Spinal cord (tissue), 10 donors: ENCODE results near the gene FBL. TPM values are rescaled to one million over a fixed set of nuclear protein-coding genes. Genes with fewer than 3 reads are reported as not detected.

ENCODE experiments used
- DNase-seq, 6 donors: peaks; one replicate each; pipeline versions ENCODE4 v3.0.0 to v3.0.0-alpha.2; 2013 to 2015; ENCODE audit warnings: low spot score in 6 of 6, low read depth in 4 of 6
- H3K27ac ChIP-seq: one replicate; pipeline ENCODE4 v1.5.1; 2013; ENCODE audit warnings: low read depth, low read length, control low read depth
- H3K27me3 ChIP-seq: one replicate; pipeline ENCODE4 v1.6.1; 2013; ENCODE audit warnings: low read length; ENCODE audit not compliant: control insufficient read depth, insufficient read depth
- H3K36me3 ChIP-seq: one replicate; pipeline ENCODE4 v1.6.1; 2013; ENCODE audit warnings: low read length; ENCODE audit not compliant: control insufficient read depth, insufficient read depth
- H3K4me1 ChIP-seq: one replicate; pipeline ENCODE4 v1.6.1; 2013; ENCODE audit warnings: low read length; ENCODE audit not compliant: control insufficient read depth, insufficient read depth
- H3K4me3 ChIP-seq: one replicate; pipeline ENCODE4 v1.5.1; 2013; ENCODE audit warnings: low read depth, low read length, control low read depth
- H3K9me3 ChIP-seq: one replicate; pipeline ENCODE4 v1.6.1; 2013; ENCODE audit warnings: low read length; ENCODE audit not compliant: control insufficient read depth, insufficient read depth
- WGBS: methylation state at CpG from one replicate; pipeline ENCODE4 v1.1.5; 2013; ENCODE audit warnings: missing lambda C conversion rate; ENCODE audit not compliant: insufficient coverage; 5-methylcytosine and 5-hydroxymethylcytosine counted together
- polyA plus RNA-seq, 2 donors: library from polyadenylated mRNA; unstranded; fragments of 120-200 nt; gene quantifications; one replicate each; pipeline ENCODE4 v1.2.1, GENCODE V29; 2013; ENCODE audit not compliant: insufficient read length in 2 of 2
- total RNA-seq, 2 donors: library from RNA; depleted of rRNA in 1 of 2; stranded (reverse); fragments of 120-200 nt in 1 of 2; fragments of >200 nt in 1 of 2; gene quantifications; one replicate each; pipeline versions ENCODE4 v1.2.3 to v1.2.4, GENCODE V29; 2013 to 2014
- donor health status: healthy.

FBL gene
- total and polyA plus RNA-seq, 4 donors, result 98.0 to 148 (median 131) TPM

- H3K36me3 ChIP-seq, result peaks cover 4% of the 10 kb centered on the region
- WGBS, result 44% methylated on average over 16 of the region's 16 CpGs
- H3K4me3 ChIP-seq, result no peak overlapping the region
- no peaks in the 10 kb centered on the region for H3K27me3 ChIP-seq
- no peaks in the 10 kb centered on the region for H3K9me3 ChIP-seq
- no peak overlapping the region for H3K27ac ChIP-seq
- no peaks in the 10 kb centered on the region for H3K4me1 ChIP-seq
- DNase-seq, result no peak
These were observed 24.2 kb upstream of the FBL start for GRCh38 chr19:39870171-39870971.

GRCh38 chr19:39867952-39868351 is 21.8 kb upstream of the FBL start:
- no peak overlapping the region for H3K4me3 ChIP-seq

GRCh38 chr19:39867133-39867532 is 21.0 kb upstream of the FBL start:
- Histone ChIP-seq H3K4me3 (no peak overlapping the region), H3K36me3 (peaks cover 3% of the 10 kb centered on the region), H3K9me3 (no peaks in the 10 kb centered on the region), H3K4me1 (no peaks in the 10 kb centered on the region), H3K27me3 (no peaks in the 10 kb centered on the region), H3K27ac (no peak overlapping the region)
- DNase-seq, result no peak
- no CpG with 5 or more reads among the region's 2 CpGs for WGBS

More at GRCh38 chr19:39867952-39868351, 21.8 kb upstream of the FBL start:
- no CpG with 5 or more reads among the region's 6 CpGs for WGBS
- Histone ChIP-seq H3K27ac (no peak overlapping the region), H3K36me3 (peaks cover 4% of the 10 kb centered on the region), H3K9me3 (no peaks in the 10 kb centered on the region), H3K27me3 (no peaks in the 10 kb centered on the region), H3K4me1 (no peaks in the 10 kb centered on the region)
- DNase-seq, result no peak

GRCh38 chr19:39865953-39866352 is 19.8 kb upstream of the FBL start:
- WGBS, result 93% methylated on average over 3 of the region's 5 CpGs
- no peaks in the 10 kb centered on the region for H3K36me3 ChIP-seq
- H3K27ac ChIP-seq, result no peak overlapping the region
- no peaks in the 10 kb centered on the region for H3K4me1 ChIP-seq
- DNase-seq, result no peak
- no peak overlapping the region for H3K4me3 ChIP-seq
- no peaks in the 10 kb centered on the region for H3K27me3 ChIP-seq
- no peaks in the 10 kb centered on the region for H3K9me3 ChIP-seq

GRCh38 chr19:39865186-39865585 is 19.0 kb upstream of the FBL start:
- no peak overlapping the region for H3K4me3 ChIP-seq
- 100% methylated on average over 2 of the region's 2 CpGs for WGBS
- H3K36me3 ChIP-seq, result no peaks in the 10 kb centered on the region
- no peaks in the 10 kb centered on the region for H3K4me1 ChIP-seq
- H3K9me3 ChIP-seq, result no peaks in the 10 kb centered on the region
- H3K27me3 ChIP-seq, result no peaks in the 10 kb centered on the region
- no peak for DNase-seq
- no peak overlapping the region for H3K27ac ChIP-seq

GRCh38 chr19:39864118-39864517 is 17.9 kb upstream of the FBL start:
- no peaks in the 10 kb centered on the region for H3K4me1 ChIP-seq
- no peaks in the 10 kb centered on the region for H3K27me3 ChIP-seq
- H3K4me3 ChIP-seq, result no peak overlapping the region
- no peak overlapping the region for H3K27ac ChIP-seq
- WGBS, result no CpG with 5 or more reads among the region's 2 CpGs
- no peak for DNase-seq
- H3K36me3 ChIP-seq, result no peaks in the 10 kb centered on the region
- H3K9me3 ChIP-seq, result no peaks in the 10 kb centered on the region

- Histone ChIP-seq H3K4me1 (no peaks in the 10 kb centered on the region), H3K36me3 (no peaks in the 10 kb centered on the region), H3K27me3 (no peaks in the 10 kb centered on the region), H3K27ac (no peak overlapping the region), H3K4me3 (no peak overlapping the region), H3K9me3 (no peaks in the 10 kb centered on the region)
- 73% methylated on average over 3 of the region's 11 CpGs for WGBS
- DNase-seq, result peak in 3 of 6 donors; percentile 14 to 68 (median 39)
These were observed 12.4 kb upstream of the FBL start for GRCh38 chr19:39858541-39858940.

- Histone ChIP-seq H3K9me3 (no peaks in the 10 kb centered on the region), H3K27me3 (no peaks in the 10 kb centered on the region), H3K36me3 (no peaks in the 10 kb centered on the region), H3K4me1 (no peaks in the 10 kb centered on the region), H3K4me3 (no peak overlapping the region), H3K27ac (no peak overlapping the region)
- DNase-seq, result no peak
- WGBS, result 82% methylated on average over 5 of the region's 7 CpGs
These were observed 6.7 kb upstream of the FBL start for GRCh38 chr19:39852882-39853281.

GRCh38 chr19:39850892-39851291 is 4.7 kb upstream of the FBL start:
- Histone ChIP-seq H3K27me3 (no peaks in the 10 kb centered on the region), H3K9me3 (no peaks in the 10 kb centered on the region), H3K4me3 (no peak overlapping the region), H3K36me3 (no peaks in the 10 kb centered on the region), H3K4me1 (no peaks in the 10 kb centered on the region), H3K27ac (no peak overlapping the region)
- WGBS, result 61% methylated on average over 2 of the region's 2 CpGs
- no peak for DNase-seq

- H3K4me1 ChIP-seq, result peaks cover 15% of the 10 kb centered on the region
- H3K9me3 ChIP-seq, result no peaks in the 10 kb centered on the region
- no peaks in the 10 kb centered on the region for H3K36me3 ChIP-seq
- 81% methylated on average over 3 of the region's 4 CpGs for WGBS
- no peaks in the 10 kb centered on the region for H3K27me3 ChIP-seq
- no peak overlapping the region for H3K4me3 ChIP-seq
- H3K27ac ChIP-seq, result no peak overlapping the region
- no peak for DNase-seq
These were observed 2.2 kb upstream of the FBL start for GRCh38 chr19:39848392-39848791.
